ENCODE measurements around the gene FOSB.

Gene FOSB

DNA sequence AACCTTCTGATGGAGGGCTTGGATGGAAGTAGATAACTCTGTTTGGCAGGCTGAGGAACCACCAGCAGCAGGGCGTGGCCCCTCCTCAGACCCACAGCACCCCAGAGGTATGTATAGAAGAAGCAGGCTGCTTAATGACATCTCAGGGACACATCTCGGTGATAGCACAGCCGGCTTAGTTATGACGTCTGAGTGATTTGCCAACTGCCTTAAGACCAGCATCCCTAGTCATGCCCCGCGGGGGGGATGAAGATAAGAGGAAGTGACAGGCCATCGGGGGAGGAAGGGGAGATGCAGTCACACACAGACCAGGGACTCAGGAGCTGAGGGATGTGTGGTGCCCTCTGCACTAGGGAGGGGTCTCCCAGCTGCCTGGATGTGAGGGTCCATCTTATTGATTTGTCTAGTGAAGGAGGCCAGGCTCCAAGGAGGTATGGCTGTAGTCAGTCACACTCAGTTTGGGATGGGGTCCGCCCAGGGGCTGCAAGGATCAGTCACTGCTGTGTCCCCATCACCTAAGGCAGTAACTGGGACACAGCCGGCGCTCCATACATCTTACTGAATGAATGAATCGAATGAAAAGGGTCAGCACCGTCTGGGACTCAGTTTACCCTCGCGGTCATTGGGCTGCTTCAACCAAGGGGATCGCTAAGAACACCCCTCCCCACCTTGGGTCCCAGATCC, 24.9 kb upstream of the FOSB start:
- FAIRE-seq, result no peak

- no peak for FAIRE-seq
These were observed 24.1 kb upstream of the FOSB start for GRCh38 chr19:45443462-45444317.

- no peak for FAIRE-seq
These were observed 23.3 kb upstream of the FOSB start for GRCh38 chr19:45444318-45445041.

DNA sequence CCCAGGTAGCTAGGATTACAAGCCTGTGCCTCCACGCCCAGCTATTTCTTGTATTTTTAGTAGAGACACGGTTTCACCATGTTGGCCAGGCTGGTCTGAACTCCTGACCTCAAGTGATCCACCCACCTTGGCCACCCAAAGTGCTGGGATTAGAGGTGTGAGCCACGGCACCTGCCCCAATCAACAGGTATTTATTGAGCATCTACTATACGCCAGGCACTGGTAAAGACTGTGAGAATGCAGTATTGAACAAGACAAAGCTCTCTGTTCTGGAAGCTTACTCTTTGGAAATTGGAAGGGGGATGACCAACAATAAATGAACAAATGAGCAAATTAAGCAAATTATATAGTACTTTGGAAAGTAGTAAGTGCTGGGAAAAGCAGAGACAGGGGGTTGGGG, 22.7 kb upstream of the FOSB start:
- no peak for FAIRE-seq

DNA sequence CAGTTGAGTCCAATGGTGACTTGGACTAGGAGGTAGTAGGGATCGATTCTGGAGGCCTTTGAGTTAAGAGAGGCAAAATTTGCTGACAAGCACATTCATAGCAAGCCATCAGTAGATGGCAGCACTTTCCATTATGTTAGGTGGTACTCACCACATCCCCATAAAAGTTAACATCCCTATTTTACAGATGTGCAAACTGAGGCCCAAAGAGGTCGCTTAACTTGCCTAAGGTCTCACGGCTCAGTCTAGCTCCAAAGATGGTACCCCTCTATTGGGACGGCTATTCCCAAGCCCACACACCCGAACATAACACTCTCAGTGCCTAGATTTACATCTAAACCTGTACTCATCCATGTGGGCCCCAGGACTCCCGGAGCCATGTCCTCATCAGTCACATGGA, 21.5 kb upstream of the FOSB start:
- no peak for FAIRE-seq

DNA sequence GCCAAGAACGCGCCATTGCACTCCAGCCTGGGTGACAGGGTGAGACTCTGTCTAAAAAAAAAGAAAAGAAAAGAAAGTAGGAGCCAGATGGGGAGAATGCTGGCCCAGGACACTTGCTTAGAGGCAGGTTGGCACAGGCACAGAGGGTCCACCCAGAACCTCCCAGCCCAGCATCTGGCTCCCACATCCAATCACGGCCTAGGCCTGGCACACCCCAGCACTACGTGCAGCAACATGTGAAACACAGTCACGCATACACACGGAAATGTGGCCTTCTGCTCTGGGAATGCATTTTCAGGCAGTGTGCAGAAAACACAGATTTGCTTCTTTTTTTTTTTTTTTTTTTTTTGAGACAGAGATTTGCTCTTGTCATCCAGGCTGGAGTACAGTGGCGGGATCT, 20.9 kb upstream of the FOSB start:
- FAIRE-seq, result no peak

DNA sequence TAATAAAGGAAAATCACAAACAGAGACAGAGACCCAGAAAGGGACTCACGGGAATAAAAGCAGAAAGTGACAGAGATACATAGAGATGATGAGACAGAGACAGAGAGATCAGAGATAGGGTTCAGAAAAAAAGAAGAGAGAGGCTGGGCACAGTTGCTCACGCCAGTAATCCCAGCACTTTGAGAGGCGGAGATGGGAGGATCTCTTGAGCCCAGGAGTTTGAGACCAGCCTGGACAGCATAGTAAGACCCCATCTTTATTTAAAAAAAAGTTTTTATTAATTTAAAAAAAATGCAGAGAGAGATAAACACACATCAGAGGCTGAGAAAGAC, 19.4 kb upstream of the FOSB start:
- no peak for FAIRE-seq

DNA sequence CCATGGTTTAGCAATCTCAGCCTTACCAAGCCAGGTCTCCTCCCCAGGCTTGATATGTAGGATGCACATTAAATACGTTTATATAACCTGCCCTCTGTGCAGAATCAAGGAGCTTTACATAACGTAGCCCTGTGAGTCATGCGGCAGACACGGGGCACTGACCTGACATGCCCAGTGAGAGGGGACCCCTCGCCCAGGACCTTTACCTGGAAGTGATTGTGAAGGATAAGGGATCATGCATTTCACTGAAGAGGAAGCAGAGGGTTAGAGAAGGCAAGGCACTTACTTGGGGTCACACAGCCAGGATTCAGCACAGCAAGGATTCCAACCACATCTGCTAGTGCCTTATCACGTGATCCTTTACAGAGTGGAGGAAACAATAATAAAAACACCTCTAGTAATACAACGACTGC, 18.9 kb upstream of the FOSB start:
- no peak for FAIRE-seq

DNA sequence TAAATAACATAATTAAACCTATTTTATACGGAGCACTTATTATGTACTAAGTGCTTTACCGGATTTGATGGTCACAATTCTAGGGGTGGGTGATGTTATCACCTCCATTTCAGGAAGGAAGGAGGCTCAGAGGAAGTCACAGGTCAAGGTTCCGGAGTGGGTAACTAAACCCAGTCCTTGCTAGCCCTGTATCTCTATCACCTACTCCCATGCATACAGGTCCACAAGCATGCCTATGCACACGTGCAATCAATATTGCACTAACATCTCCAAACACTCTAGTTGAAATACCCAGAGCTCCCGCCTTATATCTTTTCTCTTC, 17.8 kb upstream of the FOSB start:
- FAIRE-seq, result no peak

- no peak for FAIRE-seq
These were observed 16.5 kb upstream of the FOSB start for GRCh38 chr19:45451131-45451849.

- FAIRE-seq, result no peak
These were observed 15.9 kb upstream of the FOSB start for GRCh38 chr19:45451850-45452387.

DNA sequence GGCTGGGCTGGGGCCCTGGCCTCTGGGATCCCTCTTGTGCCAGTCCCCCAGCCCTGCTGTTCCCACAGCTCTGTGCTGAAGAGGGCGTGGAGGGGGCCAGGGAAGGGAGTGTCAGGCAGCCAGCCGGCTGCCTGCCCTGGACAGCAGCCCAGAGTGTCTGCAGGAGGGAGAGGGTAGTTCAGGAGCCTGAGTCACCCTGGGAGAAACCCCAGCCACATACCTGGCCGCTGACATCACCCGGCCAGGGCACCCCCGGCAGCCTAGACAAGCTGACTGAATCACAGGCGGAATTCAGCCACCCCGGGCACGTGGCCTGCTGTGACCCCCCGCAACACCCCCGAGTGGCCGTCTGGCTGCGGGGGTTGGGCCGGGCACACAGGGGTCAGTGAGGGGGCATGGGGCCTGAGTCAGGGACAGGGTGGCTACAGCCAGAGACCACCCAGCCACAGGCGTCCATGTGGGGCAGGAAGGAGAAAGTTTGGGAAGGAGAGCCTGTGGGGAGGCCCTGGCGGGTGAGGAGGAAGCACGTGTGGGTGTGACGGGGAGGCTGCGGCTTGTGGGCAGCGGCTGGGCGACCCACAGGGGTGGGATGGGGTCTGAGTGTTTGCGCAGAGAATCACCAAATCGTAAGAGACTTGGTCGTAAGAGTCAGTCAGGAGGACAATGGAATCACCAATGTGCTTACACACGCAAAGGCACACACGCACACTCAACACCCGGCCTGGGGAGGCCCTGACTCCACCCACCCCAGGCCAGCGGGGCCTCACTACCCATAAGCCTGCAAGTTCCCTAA, 11.9 kb upstream of the FOSB start:
- no peak for FAIRE-seq

DNA sequence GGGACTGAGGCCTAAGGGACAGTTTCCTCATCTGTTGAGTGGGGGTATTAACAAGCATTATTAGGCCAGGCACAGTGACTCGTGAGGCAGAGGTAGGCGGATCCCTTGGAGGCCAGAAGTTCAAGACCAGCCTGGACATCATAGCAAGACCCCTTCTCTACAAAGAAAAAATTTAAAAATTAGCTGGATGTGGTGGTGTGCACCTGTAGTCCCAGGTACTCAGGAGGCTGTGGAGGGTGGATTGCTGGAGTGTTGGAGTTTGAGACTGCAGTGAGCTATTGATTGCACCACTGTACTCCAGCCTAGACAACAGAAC, 11.3 kb upstream of the FOSB start:
- no peak for FAIRE-seq

GRCh38 chr19:45457776-45458175, 10.0 kb upstream of the FOSB start:
- no peak for FAIRE-seq

- no peak for FAIRE-seq
These were observed 6.9 kb upstream of the FOSB start for GRCh38 chr19:45460807-45461347.

GRCh38 chr19:45462174-45462573, 5.6 kb upstream of the FOSB start:
- no peak for FAIRE-seq

- no peak for FAIRE-seq
These were observed 4.6 kb upstream of the FOSB start for GRCh38 chr19:45463241-45463640.

DNA sequence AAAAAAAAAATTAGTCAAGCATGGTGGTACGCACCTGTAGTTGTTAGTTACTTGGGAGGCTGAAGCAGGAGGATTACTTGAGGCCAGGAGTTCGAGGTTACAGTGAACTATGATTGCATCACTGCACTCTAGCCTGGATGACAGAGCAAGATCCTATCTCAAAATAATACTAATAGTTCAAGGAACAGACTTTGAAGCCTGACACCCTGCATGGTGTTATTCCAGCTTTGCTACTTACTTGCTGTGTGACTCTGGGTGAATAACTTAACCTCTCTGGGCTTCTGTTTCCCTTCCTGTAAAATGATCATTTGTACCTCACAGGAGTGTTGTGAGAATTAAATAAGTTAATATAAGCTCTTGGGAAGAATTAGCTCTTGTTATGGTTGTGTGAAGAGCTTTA, 3.5 kb upstream of the FOSB start:
- no peak for FAIRE-seq

DNA sequence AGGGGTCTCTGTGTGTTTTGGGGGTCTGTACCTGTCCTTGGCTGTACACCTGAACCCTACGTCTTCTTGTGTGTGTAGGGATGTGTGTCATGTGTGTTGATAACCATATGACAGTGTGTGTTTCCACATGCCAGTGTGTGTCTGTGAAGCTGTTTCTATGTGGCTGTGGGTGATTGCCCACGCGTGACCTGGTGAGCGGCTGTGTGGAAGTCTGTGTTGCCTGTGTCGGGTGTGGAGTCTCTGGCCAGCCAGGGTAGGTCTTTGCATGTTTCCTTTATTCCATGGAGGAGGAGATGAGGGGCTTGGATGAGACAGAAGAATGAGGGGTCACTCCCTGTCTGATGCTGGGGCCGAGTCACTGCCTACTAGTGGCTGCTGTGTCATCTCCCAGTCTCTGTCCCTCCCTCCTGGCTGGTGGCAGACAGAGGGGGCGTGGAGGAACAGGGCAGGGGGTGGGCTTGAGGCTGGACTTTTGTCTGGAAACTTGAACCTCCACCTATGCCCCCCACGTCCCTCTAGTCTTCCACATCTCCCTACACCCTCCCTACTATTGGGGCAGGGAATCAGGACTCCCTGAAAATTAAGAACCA, 2.8 kb upstream of the FOSB start:
- FAIRE-seq, result no peak

DNA sequence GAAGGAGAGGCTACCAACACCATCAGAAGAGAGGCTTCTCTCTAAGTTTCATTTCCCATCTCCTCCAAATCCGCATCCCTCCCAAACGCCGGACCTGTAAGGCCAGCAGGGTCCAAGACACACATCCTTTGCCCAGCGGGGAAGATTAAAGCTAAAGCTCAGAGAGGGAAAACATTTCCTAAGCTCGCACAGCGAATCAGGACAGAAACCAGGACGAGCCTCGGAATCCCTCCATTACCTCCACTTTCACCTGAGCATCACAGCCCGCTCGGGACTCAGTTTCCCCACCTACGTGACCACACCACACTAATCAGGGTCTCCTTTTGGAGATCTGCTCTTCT, 711 bp upstream of the FOSB start:
- FAIRE-seq, result no peak

- no peak for FAIRE-seq
These were observed 409 bp downstream of the FOSB start for GRCh38 chr19:45468159-45468651.

- no peak for FAIRE-seq
These were observed 971 bp downstream of the FOSB start for GRCh38 chr19:45468803-45469131.

Measured in colon (tissue), 2 donors.